Measurements from ENCODE around the gene PDXK. TPM values are rescaled to one million over a fixed set of nuclear protein-coding genes. Genes with fewer than 3 reads are reported as not detected.

PDXK gene
- polyA plus RNA-seq, 1 donor (not counting 4 experiments of a cell fraction or from before 2014, with no cell fraction given): 144 TPM

DNA sequence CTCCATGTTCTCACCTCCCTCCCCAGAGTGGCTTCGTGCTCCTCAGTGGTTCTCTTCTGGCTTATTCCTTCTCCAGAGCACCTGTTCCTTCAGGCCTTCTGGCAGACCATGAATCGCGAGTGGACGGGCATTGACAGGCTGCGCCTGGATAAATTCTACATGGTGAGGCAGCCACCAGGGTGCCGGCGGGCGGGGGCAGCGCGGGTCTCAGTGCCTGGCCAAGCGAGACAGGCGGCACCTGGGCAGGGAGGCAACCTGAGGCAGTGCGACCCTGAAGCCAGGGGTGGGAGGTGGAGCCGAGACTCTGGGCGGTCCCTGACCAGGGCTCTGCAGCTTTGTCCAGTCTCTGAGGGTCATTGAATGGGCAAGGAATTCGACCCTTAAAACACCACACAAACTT is 74.3 kb downstream of the PDXK start:
- Histone ChIP-seq H3K9me1 (ENCODE audit: control insufficient read depth, extremely low read depth, insufficient read depth, low read length) (no peaks in the 10 kb centered on the region), H4K20me1 (ENCODE audit: control insufficient read depth, extremely low read depth, insufficient read depth, low read length) (peaks cover 5% of the 10 kb centered on the region), H3K36me3 (ENCODE audit: control insufficient read depth in 2 of 2, extremely low read depth in 1 of 2, insufficient read depth in 2 of 2, low read length in 2 of 2) (peaks cover 46 to 60% of the 10 kb centered on the region in 2 experiments), H3K27me3 (ENCODE audit: control insufficient read depth, extremely low read depth, insufficient read depth, low read length) (no peaks in the 10 kb centered on the region), H3K27ac (ENCODE audit: control insufficient read depth, insufficient read depth, low read length) (no peak overlapping the region), H3K79me2 (ENCODE audit: control insufficient read depth, insufficient read depth, low read length) (peaks cover 56% of the 10 kb centered on the region), H3K4me3 (ENCODE audit: control insufficient read depth in 2 of 3, extremely low read depth in 1 of 3, insufficient read depth in 2 of 3, low read depth in 1 of 3, low read length in 3 of 3) (no peak overlapping the region), H3K9me3 (ENCODE audit: control insufficient read depth, low read depth, low read length) (no peaks in the 10 kb centered on the region), H3K4me1 (ENCODE audit: control insufficient read depth, extremely low read depth, insufficient read depth, low read length) (peaks cover 10% of the 10 kb centered on the region), H3K9ac (ENCODE audit: control insufficient read depth, extremely low read depth, insufficient read depth, low read length) (no peak overlapping the region), H3K4me2 (ENCODE audit: control insufficient read depth, extremely low read depth, insufficient read depth, low read depth, low read length) (no peak overlapping the region), H2AFZ (ENCODE audit: control insufficient read depth, low read length) (no peak overlapping the region)
- TF ChIP-seq, protein P1, sequence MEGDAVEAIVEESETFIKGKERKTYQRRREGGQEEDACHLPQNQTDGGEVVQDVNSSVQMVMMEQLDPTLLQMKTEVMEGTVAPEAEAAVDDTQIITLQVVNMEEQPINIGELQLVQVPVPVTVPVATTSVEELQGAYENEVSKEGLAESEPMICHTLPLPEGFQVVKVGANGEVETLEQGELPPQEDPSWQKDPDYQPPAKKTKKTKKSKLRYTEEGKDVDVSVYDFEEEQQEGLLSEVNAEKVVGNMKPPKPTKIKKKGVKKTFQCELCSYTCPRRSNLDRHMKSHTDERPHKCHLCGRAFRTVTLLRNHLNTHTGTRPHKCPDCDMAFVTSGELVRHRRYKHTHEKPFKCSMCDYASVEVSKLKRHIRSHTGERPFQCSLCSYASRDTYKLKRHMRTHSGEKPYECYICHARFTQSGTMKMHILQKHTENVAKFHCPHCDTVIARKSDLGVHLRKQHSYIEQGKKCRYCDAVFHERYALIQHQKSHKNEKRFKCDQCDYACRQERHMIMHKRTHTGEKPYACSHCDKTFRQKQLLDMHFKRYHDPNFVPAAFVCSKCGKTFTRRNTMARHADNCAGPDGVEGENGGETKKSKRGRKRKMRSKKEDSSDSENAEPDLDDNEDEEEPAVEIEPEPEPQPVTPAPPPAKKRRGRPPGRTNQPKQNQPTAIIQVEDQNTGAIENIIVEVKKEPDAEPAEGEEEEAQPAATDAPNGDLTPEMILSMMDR (optimal IDR thresholded peaks at IDR 0.05 in 1 of 3, IDR thresholded peaks at IDR 0.05 in 1 of 3, conservative IDR thresholded peaks at IDR 0.05 in 1 of 3; ENCODE audit: extremely low read depth in 1 of 3, insufficient read depth in 2 of 3, low read length in 3 of 3): no peak
- no peak for TF ChIP-seq EZH2 (IDR thresholded peaks at IDR 0.05; ENCODE audit: low read length)
- DNase-seq (ENCODE audit: low read depth, low spot score) (no peak), FAIRE-seq (no peak)
- dilution Hi-C loops (cut with MboI; ENCODE audit: extremely low pct_ligation_motif_present, low sequenced_read_pairs): no loop called here

DNA sequence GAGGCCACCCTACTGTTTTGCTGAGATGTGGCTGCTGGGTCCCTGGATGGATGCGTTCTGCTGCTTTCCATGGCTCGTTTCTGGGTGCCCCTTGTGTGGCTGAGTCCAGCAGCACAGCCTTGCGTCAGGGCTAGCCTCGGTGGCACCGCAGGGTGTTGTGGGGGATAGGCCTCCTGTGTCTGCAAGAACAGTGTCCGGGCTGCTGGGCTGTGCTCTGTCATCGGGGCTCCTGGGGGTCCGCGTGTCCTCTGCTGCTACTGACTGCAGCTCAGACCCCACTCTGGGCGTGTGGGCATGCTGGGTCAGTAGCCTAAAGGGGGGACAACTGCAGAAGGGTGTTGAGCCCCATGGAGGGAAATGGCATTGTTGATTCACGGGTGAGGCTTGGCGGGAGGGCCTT is 75.4 kb downstream of the PDXK start:
- Histone ChIP-seq H3K4me1 (ENCODE audit: control insufficient read depth, extremely low read depth, insufficient read depth, low read length) (peaks cover 10% of the 10 kb centered on the region), H3K79me2 (ENCODE audit: control insufficient read depth, insufficient read depth, low read length) (peaks cover 56% of the 10 kb centered on the region), H2AFZ (ENCODE audit: control insufficient read depth, low read length) (no peak overlapping the region), H3K27me3 (ENCODE audit: control insufficient read depth, extremely low read depth, insufficient read depth, low read length) (no peaks in the 10 kb centered on the region), H3K9me3 (ENCODE audit: control insufficient read depth, low read depth, low read length) (no peaks in the 10 kb centered on the region), H4K20me1 (ENCODE audit: control insufficient read depth, extremely low read depth, insufficient read depth, low read length) (peaks cover 5% of the 10 kb centered on the region), H3K4me3 (ENCODE audit: control insufficient read depth in 2 of 3, extremely low read depth in 1 of 3, insufficient read depth in 2 of 3, low read depth in 1 of 3, low read length in 3 of 3) (no peak overlapping the region), H3K4me2 (ENCODE audit: control insufficient read depth, extremely low read depth, insufficient read depth, low read depth, low read length) (no peak overlapping the region), H3K27ac (ENCODE audit: control insufficient read depth, insufficient read depth, low read length) (no peak overlapping the region), H3K9ac (ENCODE audit: control insufficient read depth, extremely low read depth, insufficient read depth, low read length) (no peak overlapping the region), H3K9me1 (ENCODE audit: control insufficient read depth, extremely low read depth, insufficient read depth, low read length) (no peaks in the 10 kb centered on the region), H3K36me3 (ENCODE audit: control insufficient read depth in 2 of 2, extremely low read depth in 1 of 2, insufficient read depth in 2 of 2, low read length in 2 of 2) (peaks cover 54 to 69% of the 10 kb centered on the region in 2 experiments)
- dilution Hi-C loops (cut with MboI; ENCODE audit: extremely low pct_ligation_motif_present, low sequenced_read_pairs): no loop called here
- TF ChIP-seq EZH2 (IDR thresholded peaks at IDR 0.05; ENCODE audit: low read length): no peak
- TF ChIP-seq, protein P1 (optimal IDR thresholded peaks at IDR 0.05 in 1 of 3, IDR thresholded peaks at IDR 0.05 in 1 of 3, conservative IDR thresholded peaks at IDR 0.05 in 1 of 3; ENCODE audit: extremely low read depth in 1 of 3, insufficient read depth in 2 of 3, low read length in 3 of 3): no peak
- DNase-seq (ENCODE audit: low read depth, low spot score) (no peak), FAIRE-seq (no peak)
